Kidney (tissue), 14 donors: Measurements from ENCODE around the gene TNFSF15. TPM values are rescaled to one million over a fixed set of nuclear protein-coding genes. Genes with fewer than 3 reads are reported as not detected.

Experiments used
- DNase-seq, 5 donors: peaks; one replicate each; pipeline ENCODE4 v3.0.0-alpha.2; 2013 to 2020
- FAIRE-seq: peaks from 2 replicates; lab custom pipeline; 2012; peaks lifted over from hg19 to GRCh38; lab: Jason Lieb, UNC
- H3K27ac ChIP-seq, 2 donors: one replicate each; pipeline ENCODE4 v1.7.0; 2013; ENCODE audit warnings: low read depth in 2 of 2, low read length in 2 of 2, inconsistent platforms in 1 of 2
- H3K27me3 ChIP-seq: one replicate; pipeline ENCODE4 v1.7.1; 2013; ENCODE audit warnings: low read length, inconsistent platforms; ENCODE audit not compliant: control insufficient read depth, insufficient read depth
- H3K36me3 ChIP-seq, 3 donors: one replicate each; pipeline versions ENCODE4 v1.7.0 to v1.7.1; 2013; ENCODE audit warnings: low read length in 3 of 3, control low read depth in 1 of 3, inconsistent platforms in 1 of 3; ENCODE audit not compliant: insufficient read depth in 3 of 3, control insufficient read depth in 2 of 3
- H3K4me1 ChIP-seq, 3 donors: one replicate each; pipeline versions ENCODE4 v1.7.0 to v1.7.1; 2013; ENCODE audit warnings: low read length in 3 of 3, inconsistent platforms in 1 of 3, low read depth in 1 of 3; ENCODE audit not compliant: control insufficient read depth in 2 of 3, insufficient read depth in 2 of 3
- H3K4me3 ChIP-seq, 3 donors: one replicate each; pipeline versions ENCODE4 v1.7.0 to v1.8.1; 2013; ENCODE audit warnings: low read length in 3 of 3, control low read depth in 1 of 3, inconsistent platforms in 1 of 3
- H3K9ac ChIP-seq, 3 donors: one replicate each; pipeline versions ENCODE4 v1.7.0 to v1.7.1; 2013; ENCODE audit warnings: low read length in 3 of 3, control low read depth in 1 of 3, inconsistent platforms in 1 of 3
- H3K9me3 ChIP-seq, 3 donors: one replicate each; pipeline versions ENCODE4 v1.7.0 to v1.7.1; 2013; ENCODE audit warnings: low read length in 3 of 3, control low read depth in 1 of 3, inconsistent platforms in 1 of 3; ENCODE audit not compliant: control insufficient read depth in 2 of 3, insufficient read depth in 1 of 3
- intact Hi-C: fragments of 100-400 bp; cut with DNase I; formaldehyde crosslinking; loops from one replicate; pipeline ENCODE4 v1.11.1; 2022
- polyA plus RNA-seq: library from polyadenylated mRNA; stranded (reverse); fragments of 350-450 nt; fragmentation: Illumina TruSeq; extraction: RNeasy Lipid Tissue Mini Kit (QIAGEN cat#74804); gene quantifications from one replicate; pipeline ENCODE4 v1.2.3, GENCODE V29; 2014; ENCODE audit warnings: low read depth, low replicate concordance; ENCODE audit not compliant: insufficient read depth
- total RNA-seq: library from RNA; stranded (reverse); fragmentation: NEBNext Ultra II Directional; extraction: Animal tissue kit (Norgen Biotek cat#: 25700); gene quantifications from one replicate; pipeline ENCODE4 v1.2.1, GENCODE V29; 2021
- TF ChIP-seq, protein P1 (sequence below): IDR thresholded peaks from 3 replicates; pipeline ENCODE4 v1.5.1; 2012; ENCODE audit warnings: mild to moderate bottlenecking, moderate library complexity, borderline replicate concordance; ENCODE audit not compliant: insufficient read depth; ENCODE audit errors: extremely low read depth
- donor health status: control.
- donor health status: control.
- donor health status: control.
- donor health status: control.
- donor health status: control.
- donor health status: DM: yes; HTN: yes; CAD: no.
- donor health status: Normal renal cell carcinoma (clear cell type).

Gene TNFSF15
- total and polyA plus RNA-seq, 2 donors from 2014 or later, result 1.4 to 2.3 TPM

DNA sequence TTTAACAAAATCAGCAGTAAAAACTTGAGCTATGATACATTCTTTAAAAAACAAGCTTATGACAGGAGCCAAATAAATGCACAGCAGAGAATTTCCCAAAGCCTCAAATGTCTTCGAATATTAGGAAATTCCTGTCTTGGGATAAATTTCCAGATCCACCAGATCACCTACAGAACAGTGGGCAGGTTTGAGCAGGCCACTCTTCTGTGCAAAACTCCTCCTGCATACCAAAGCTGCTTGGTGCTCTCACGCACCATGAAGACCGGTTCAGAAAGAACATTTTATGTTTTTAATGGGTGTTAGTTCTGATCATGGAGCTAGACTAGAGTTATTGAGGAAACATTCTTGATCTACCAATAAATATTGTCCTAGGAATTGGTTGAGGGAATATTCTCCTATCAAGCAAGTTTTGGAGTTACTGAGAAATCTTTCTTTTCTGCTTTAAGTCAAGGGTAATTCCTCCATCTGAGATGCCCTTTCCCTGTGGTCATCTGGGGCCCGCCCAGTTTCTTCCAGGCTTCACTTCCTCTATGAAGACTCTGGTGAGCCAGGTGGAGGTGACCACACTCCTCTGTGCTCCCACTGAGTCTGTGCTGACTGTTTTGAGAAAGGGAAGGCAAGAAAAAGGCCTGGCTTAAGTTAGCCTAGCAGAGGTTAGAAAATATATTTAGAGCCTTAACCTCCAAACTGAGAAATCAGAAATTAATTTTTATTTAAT lies 17.9 kb downstream of the TNFSF15 start:
- peaks cover 0 to 13% (median 0%) of the 10 kb centered on the region in 3 donors for H3K4me1 ChIP-seq
- intact Hi-C loops, result no loop called here
- no peaks in the 10 kb centered on the region for H3K9me3 ChIP-seq
- H3K36me3 ChIP-seq, result peaks cover 0 to 14% (median 3%) of the 10 kb centered on the region in 3 donors
- no peaks in the 10 kb centered on the region for H3K27me3 ChIP-seq
- H3K4me3 ChIP-seq, result no peak overlapping the region
- TF ChIP-seq, protein P1, sequence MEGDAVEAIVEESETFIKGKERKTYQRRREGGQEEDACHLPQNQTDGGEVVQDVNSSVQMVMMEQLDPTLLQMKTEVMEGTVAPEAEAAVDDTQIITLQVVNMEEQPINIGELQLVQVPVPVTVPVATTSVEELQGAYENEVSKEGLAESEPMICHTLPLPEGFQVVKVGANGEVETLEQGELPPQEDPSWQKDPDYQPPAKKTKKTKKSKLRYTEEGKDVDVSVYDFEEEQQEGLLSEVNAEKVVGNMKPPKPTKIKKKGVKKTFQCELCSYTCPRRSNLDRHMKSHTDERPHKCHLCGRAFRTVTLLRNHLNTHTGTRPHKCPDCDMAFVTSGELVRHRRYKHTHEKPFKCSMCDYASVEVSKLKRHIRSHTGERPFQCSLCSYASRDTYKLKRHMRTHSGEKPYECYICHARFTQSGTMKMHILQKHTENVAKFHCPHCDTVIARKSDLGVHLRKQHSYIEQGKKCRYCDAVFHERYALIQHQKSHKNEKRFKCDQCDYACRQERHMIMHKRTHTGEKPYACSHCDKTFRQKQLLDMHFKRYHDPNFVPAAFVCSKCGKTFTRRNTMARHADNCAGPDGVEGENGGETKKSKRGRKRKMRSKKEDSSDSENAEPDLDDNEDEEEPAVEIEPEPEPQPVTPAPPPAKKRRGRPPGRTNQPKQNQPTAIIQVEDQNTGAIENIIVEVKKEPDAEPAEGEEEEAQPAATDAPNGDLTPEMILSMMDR, result no peak
- DNase-seq, result no peak
- H3K9ac ChIP-seq, result no peak overlapping the region
- no peak overlapping the region for H3K27ac ChIP-seq
- no peak for FAIRE-seq

DNA sequence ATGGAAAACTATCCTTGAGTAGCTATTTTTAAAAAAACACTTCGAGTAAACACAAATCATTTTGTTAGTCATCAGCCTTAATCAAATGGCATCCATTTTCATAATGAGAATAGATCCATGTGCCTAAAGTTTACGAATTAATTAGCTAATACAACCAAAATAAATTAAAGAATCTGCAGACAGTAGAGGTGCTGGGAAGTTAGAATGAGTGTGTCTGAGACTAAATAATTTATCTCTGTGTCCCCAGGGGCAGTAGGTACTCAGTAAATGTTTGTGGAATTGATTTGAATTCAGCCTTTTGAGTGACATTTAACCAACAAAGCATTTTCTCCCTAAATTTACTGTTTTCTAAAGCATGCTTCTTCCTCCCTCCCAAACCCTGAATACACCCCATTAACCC lies 18.6 kb downstream of the TNFSF15 start:
- Histone ChIP-seq H3K9me3 (no peaks in the 10 kb centered on the region), H3K36me3 (peaks cover 0 to 14% (median 1%) of the 10 kb centered on the region in 3 donors), H3K27me3 (no peaks in the 10 kb centered on the region), H3K4me3 (no peak overlapping the region), H3K27ac (no peak overlapping the region), H3K9ac (no peak overlapping the region), H3K4me1 (peaks cover 0 to 13% (median 0%) of the 10 kb centered on the region in 3 donors)
- no peak for FAIRE-seq
- intact Hi-C loops, result no loop called here
- TF ChIP-seq, protein P1, result no peak
- no peak for DNase-seq

DNA sequence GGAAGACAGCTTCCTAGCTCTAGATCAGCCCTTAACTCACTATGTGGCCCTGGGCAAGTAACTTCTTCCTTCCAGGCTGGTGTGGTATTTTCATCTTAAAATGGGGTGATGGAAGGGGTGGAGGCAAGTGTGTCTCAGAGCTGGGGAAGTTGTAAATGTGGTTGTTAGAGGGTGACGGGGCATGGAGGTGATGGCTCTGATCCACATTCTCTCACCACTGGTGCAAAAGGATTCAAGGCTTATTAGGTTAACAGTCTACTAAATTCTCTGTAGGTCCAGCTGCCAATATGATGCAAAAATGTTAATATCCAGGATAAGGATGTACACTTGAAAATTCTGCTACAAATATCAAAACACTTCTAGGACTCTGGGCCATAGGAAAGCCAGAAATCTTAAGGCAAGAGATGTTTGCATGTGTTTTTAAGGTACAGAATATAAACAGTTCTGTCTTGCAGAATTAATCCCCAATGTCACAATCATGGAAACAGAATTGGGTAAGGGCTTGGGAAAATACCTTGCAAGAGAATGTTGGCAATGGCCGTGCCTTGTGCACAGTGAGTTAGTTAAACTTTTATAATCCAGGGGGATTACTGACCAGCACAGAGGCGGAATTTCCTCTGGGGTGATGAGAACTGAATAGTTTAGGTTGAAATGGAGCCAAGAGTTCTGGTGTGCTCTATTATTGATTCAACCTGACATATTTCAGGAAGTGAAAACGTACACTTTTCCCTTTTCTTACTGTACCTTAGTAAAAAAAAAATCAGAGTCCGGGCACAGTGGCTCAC lies 19.8 kb downstream of the TNFSF15 start:
- peaks cover 0 to 8% (median 0%) of the 10 kb centered on the region in 3 donors for H3K36me3 ChIP-seq
- H3K9me3 ChIP-seq, result no peaks in the 10 kb centered on the region
- DNase-seq (no peak), FAIRE-seq (no peak)
- H3K9ac ChIP-seq, result no peak overlapping the region
- H3K27me3 ChIP-seq, result no peaks in the 10 kb centered on the region
- no peak overlapping the region for H3K27ac ChIP-seq
- no peak overlapping the region for H3K4me3 ChIP-seq
- intact Hi-C loops, result no loop called here
- TF ChIP-seq, protein P1, result no peak
- H3K4me1 ChIP-seq, result peaks cover 0 to 13% (median 0%) of the 10 kb centered on the region in 3 donors
